Activated B cell treated with CpG ODN at 0.5 μM for 24 hours (primary cell): ENCODE results near the gene STPG2. TPM values are rescaled to one million over a fixed set of nuclear protein-coding genes. Genes with fewer than 3 reads are reported as not detected.

Experiments used
- ATAC-seq: fragments of 200-7000 bp; cut with Tn5 transposase; one replicate; pipeline ENCODE4 v1.10.0; 2021; ENCODE audit warnings: low read depth, mild to moderate bottlenecking, moderate library complexity
- CTCF ChIA-PET: fragments of 350-600 bp; sonication (Branson Sonifier 250); formaldehyde crosslinking; loops from one replicate; lab custom pipeline; 2021; ENCODE audit warnings: antibody characterized with exemption; lab: Charles Lee
- POLR2A ChIA-PET: fragments of 350-600 bp; sonication (Branson Sonifier 250); formaldehyde crosslinking; loops from one replicate; lab custom pipeline; 2021; ENCODE audit warnings: antibody characterized with exemption; lab: Charles Lee
- DNase-seq: peaks from one replicate; pipeline ENCODE4 v3.0.0; 2022
- H3K27ac Mint-ChIP-seq: one replicate; pipeline ENCODE4 v1.8.0; 2020; ENCODE audit warnings: mixed read lengths
- H3K27me3 Mint-ChIP-seq: one replicate; pipeline ENCODE4 v1.8.0; 2021; ENCODE audit warnings: mixed read lengths
- H3K36me3 Mint-ChIP-seq: one replicate; pipeline ENCODE4 v1.8.0; 2021; ENCODE audit warnings: low read depth, mixed read lengths
- H3K4me1 Mint-ChIP-seq: one replicate; pipeline ENCODE4 v1.8.0; 2021; ENCODE audit warnings: mixed read lengths
- H3K4me3 Mint-ChIP-seq: one replicate; pipeline ENCODE4 v1.8.0; 2020; ENCODE audit warnings: mild to moderate bottlenecking, mixed read lengths
- H3K9me3 Mint-ChIP-seq: one replicate; pipeline ENCODE4 v1.8.0; 2020; ENCODE audit warnings: mixed read lengths
- intact Hi-C: fragments of 100-400 bp; cut with micrococcal nuclease; formaldehyde crosslinking; loops from one replicate; pipeline ENCODE4 v1.15.1; 2024
- total RNA-seq: library from RNA; stranded (reverse); gene quantifications from 2 replicates; pipeline ENCODE4 v1.2.3, GENCODE V29; 2022
- TF ChIP-seq, protein P1 (sequence below): fragments of 200-600 bp; IDR thresholded peaks from one replicate; pipeline ENCODE4 v1.8.0; 2022; ENCODE audit warnings: antibody characterized with exemption, mild to moderate bottlenecking

STPG2 gene
- total RNA-seq, 1 donor from 2014 or later = 0.69 TPM

DNA sequence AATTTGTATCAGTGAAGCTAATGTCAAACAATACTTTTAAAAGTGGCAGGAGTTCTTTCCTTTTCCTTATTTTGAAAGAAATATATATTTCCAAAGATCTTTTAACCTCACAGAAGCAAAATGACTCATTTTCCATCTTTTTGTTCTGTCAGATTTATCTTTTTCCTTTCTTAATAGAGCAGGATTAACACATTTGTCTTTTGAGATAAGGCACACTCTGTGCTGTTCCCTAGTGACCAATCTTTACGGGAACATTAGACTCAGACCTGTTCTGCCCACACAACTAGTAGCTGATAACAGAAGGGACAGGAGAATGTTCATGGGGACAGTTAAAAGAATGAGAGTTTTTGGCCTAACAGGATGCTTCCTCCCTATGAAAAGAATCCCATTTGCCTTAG lies 381.2 kb downstream of the STPG2 start:
- Mint-ChIP-seq H3K4me1 (no peaks in the 10 kb centered on the region), H3K27me3 (no peaks in the 10 kb centered on the region), H3K36me3 (no peaks in the 10 kb centered on the region), H3K9me3 (no peaks in the 10 kb centered on the region), H3K27ac (no peak overlapping the region), H3K4me3 (no peak overlapping the region)
- POLR2A ChIA-PET = no interaction called here
- intact Hi-C loops = no loop called here
- TF ChIP-seq, protein P1, sequence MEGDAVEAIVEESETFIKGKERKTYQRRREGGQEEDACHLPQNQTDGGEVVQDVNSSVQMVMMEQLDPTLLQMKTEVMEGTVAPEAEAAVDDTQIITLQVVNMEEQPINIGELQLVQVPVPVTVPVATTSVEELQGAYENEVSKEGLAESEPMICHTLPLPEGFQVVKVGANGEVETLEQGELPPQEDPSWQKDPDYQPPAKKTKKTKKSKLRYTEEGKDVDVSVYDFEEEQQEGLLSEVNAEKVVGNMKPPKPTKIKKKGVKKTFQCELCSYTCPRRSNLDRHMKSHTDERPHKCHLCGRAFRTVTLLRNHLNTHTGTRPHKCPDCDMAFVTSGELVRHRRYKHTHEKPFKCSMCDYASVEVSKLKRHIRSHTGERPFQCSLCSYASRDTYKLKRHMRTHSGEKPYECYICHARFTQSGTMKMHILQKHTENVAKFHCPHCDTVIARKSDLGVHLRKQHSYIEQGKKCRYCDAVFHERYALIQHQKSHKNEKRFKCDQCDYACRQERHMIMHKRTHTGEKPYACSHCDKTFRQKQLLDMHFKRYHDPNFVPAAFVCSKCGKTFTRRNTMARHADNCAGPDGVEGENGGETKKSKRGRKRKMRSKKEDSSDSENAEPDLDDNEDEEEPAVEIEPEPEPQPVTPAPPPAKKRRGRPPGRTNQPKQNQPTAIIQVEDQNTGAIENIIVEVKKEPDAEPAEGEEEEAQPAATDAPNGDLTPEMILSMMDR = no peak
- CTCF ChIA-PET = no interaction called here
- no peak for DNase-seq
- no peak for ATAC-seq

DNA sequence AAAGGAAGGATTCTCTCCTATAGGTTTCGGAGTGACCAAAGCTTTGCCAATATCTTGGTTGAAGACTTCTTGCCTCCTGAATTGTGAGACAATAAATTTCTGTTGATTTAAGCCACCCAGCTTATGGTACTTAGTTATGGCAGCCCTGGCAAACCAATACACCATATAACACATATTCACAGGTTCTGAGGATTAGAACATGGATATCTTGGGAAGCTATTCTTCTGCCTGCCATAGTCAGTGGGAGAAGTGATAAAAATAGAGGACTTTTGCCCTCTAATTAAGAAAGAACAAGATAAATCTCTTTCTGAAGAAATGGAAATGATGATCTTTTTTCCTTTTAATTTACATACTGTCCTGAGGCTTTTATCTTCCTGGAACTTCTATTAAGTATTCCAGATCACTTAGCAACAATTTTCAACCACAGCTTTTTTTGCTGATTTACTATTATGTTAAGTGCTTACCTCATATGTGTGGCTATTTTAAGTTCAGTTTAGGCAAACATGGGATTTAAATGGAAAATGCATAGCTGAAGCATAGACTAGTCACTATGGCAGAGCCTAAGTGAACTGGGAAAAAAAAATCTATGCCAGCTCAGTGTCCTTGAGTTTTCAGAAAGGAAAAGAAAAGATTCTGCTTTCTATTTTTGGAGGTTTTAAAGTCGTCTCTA lies 381.7 kb downstream of the STPG2 start:
- Mint-ChIP-seq H3K36me3 (no peaks in the 10 kb centered on the region), H3K4me3 (no peak overlapping the region), H3K9me3 (no peaks in the 10 kb centered on the region), H3K27ac (no peak overlapping the region), H3K4me1 (no peaks in the 10 kb centered on the region), H3K27me3 (no peaks in the 10 kb centered on the region)
- no peak for ATAC-seq
- intact Hi-C loops = no loop called here
- TF ChIP-seq, protein P1 = no peak
- DNase-seq = no peak
- ChIA-PET CTCF (no interaction called here), POLR2A (no interaction called here)

DNA sequence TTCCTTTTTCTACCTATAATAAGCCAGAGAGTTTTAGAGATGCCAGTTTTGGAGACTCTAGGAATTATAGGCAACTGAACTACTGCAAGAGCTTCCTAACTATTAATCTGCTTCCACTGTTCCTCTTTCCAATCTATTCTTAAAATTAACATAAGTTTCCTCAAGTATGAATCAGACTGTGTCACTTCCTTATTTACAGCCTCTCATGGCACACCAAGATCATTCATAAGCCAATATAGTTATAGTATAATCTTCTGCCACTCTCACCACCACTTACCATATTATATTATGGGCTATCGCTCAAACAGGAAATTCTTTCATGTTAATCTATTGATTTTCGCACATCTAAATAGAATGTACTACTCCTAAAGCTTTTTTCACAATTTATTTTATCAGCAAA lies 383.5 kb downstream of the STPG2 start:
- TF ChIP-seq, protein P1 = no peak
- CTCF ChIA-PET = no interaction called here
- no peak for DNase-seq
- H3K36me3 Mint-ChIP-seq = no peaks in the 10 kb centered on the region
- POLR2A ChIA-PET = no interaction called here
- no peak for ATAC-seq
- intact Hi-C loops = no loop called here
- H3K4me3 Mint-ChIP-seq = no peak overlapping the region
- no peak overlapping the region for H3K27ac Mint-ChIP-seq
- no peaks in the 10 kb centered on the region for H3K27me3 Mint-ChIP-seq
- H3K9me3 Mint-ChIP-seq = no peaks in the 10 kb centered on the region
- no peaks in the 10 kb centered on the region for H3K4me1 Mint-ChIP-seq

DNA sequence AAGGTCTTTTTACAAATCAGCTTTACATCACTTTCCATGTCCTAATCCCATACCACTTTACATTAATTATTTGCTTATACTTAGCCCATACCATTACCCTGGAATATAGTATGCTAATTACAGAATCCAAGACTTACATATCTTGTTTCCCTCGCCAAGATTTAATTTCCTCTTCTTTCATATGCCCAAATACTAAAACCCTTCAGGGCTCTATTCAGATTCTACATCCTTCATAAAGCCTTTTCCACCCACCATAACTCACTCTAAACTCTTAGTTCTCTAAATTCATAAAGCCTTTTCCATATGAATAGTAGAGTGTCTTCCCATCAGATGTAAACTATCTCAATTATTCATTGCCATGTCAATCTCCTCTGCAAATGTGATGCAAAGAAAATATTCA lies 390.7 kb downstream of the STPG2 start:
- Mint-ChIP-seq H3K4me1 (no peaks in the 10 kb centered on the region), H3K4me3 (no peak overlapping the region), H3K27ac (no peak overlapping the region), H3K36me3 (no peaks in the 10 kb centered on the region), H3K27me3 (no peaks in the 10 kb centered on the region), H3K9me3 (no peaks in the 10 kb centered on the region)
- TF ChIP-seq, protein P1 = no peak
- intact Hi-C loops = no loop called here
- ChIA-PET POLR2A (no interaction called here), CTCF (no interaction called here)
- ATAC-seq (no peak), DNase-seq (no peak)

DNA sequence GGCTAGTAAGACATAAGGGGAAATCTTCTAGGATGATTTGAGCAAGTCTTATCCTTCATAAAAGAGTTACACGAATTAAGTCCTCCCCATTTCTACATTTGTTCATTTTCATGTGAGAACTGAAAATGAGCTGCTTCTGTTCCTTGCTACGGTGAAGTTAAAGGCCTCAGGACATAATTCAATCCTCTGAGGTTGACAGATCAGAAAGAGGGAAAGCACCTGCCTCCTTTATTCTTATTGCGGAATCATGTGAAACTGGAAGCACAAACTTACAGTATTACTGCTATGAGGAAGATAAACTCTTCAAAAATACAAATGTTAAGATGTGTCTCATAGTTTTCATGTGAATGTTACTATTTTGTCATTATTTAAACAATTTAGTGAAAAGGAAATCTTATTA lies 395.3 kb downstream of the STPG2 start:
- Mint-ChIP-seq H3K4me1 (no peaks in the 10 kb centered on the region), H3K4me3 (no peak overlapping the region), H3K27ac (no peak overlapping the region), H3K36me3 (no peaks in the 10 kb centered on the region), H3K9me3 (no peaks in the 10 kb centered on the region), H3K27me3 (no peaks in the 10 kb centered on the region)
- TF ChIP-seq, protein P1 = no peak
- intact Hi-C loops = no loop called here
- ChIA-PET CTCF (no interaction called here), POLR2A (no interaction called here)
- DNase-seq (no peak), ATAC-seq (no peak)
